WTC11 (cell line): ENCODE data around the gene CAMTA1. TPM values are rescaled to one million over a fixed set of nuclear protein-coding genes. Genes with fewer than 3 reads are reported as not detected.

Experiments
- ATAC-seq: fragments of 200-7000 bp; cut with Tn5 transposase; 2 replicates; pipeline ENCODE4 v1.10.0; 2021; ENCODE audit warnings: mild to moderate bottlenecking, moderate library complexity
- CTCF ChIA-PET: fragments of 300-600 bp; sonication (Branson Sonifier 250); formaldehyde crosslinking; loops from one replicate; lab custom pipeline; 2021; ENCODE audit warnings: antibody characterized with exemption; lab: Charles Lee
- POLR2A ChIA-PET: fragments of 350-600 bp; sonication (Branson Sonifier 250); formaldehyde crosslinking; loops from one replicate; lab custom pipeline; 2021; ENCODE audit warnings: antibody characterized with exemption; lab: Charles Lee
- DNase-seq: peaks from one replicate; pipeline ENCODE4 v3.0.0; 2021; ENCODE audit warnings: low spot score
- H3K27ac Mint-ChIP-seq: 2 replicates; pipeline ENCODE4 v1.8.0; 2021; ENCODE audit warnings: mixed read lengths
- H3K27me3 Mint-ChIP-seq: 2 replicates; pipeline ENCODE4 v1.8.0; 2021; ENCODE audit warnings: low read depth, mild to moderate bottlenecking, moderate library complexity, mixed read lengths
- H3K36me3 Mint-ChIP-seq: 2 replicates; pipeline ENCODE4 v1.8.0; 2021; ENCODE audit warnings: mixed read lengths
- H3K4me1 Mint-ChIP-seq: 2 replicates; pipeline ENCODE4 v1.8.0; 2022; ENCODE audit warnings: mixed read lengths
- H3K4me3 Mint-ChIP-seq: 2 replicates; pipeline ENCODE4 v1.8.0; 2021; ENCODE audit warnings: mild to moderate bottlenecking, moderate library complexity, mixed read lengths
- H3K9me3 Mint-ChIP-seq: 2 replicates; pipeline ENCODE4 v1.8.0; 2021; ENCODE audit warnings: mixed read lengths
- AFF4 ChIP-seq: sonication (generic); formaldehyde crosslinking; IDR thresholded peaks from 2 replicates; pipeline ENCODE4 v1.8.1; 2023; ENCODE audit warnings: mild to moderate bottlenecking, missing genetic modification reagents, borderline replicate concordance
- ARID4B ChIP-seq: sonication (generic); formaldehyde crosslinking; IDR thresholded peaks from 2 replicates; pipeline ENCODE4 v1.8.0; 2023; ENCODE audit warnings: missing genetic modification reagents, mild to moderate bottlenecking, borderline replicate concordance
- EMX1 ChIP-seq: fragments of 250-450 bp; sonication (Bioruptor Pico); IDR thresholded peaks from 2 replicates; pipeline ENCODE4 v1.8.0; 2021; ENCODE audit warnings: mild to moderate bottlenecking
- FOXJ3 ChIP-seq: sonication (generic); formaldehyde crosslinking; IDR thresholded peaks from 2 replicates; pipeline ENCODE4 v1.9.0; 2021; ENCODE audit warnings: missing genetic modification reagents, mild to moderate bottlenecking, borderline replicate concordance
- FOXP1 ChIP-seq: sonication (generic); formaldehyde crosslinking; IDR thresholded peaks from 2 replicates; pipeline ENCODE4 v1.8.0; 2022; ENCODE audit warnings: missing genetic modification reagents, mild to moderate bottlenecking, moderate library complexity, borderline replicate concordance
- IRF2 ChIP-seq: sonication (generic); formaldehyde crosslinking; IDR thresholded peaks from 2 replicates; pipeline ENCODE4 v1.8.0; 2022; ENCODE audit warnings: low read depth, missing genetic modification reagents, borderline replicate concordance
- JAZF1 ChIP-seq: fragments of 250-450 bp; sonication (Bioruptor Pico); IDR thresholded peaks from 2 replicates; pipeline ENCODE4 v1.9.0; 2021; ENCODE audit warnings: moderate library complexity, mild to moderate bottlenecking, inconsistent platforms
- MLX ChIP-seq: sonication (generic); formaldehyde crosslinking; IDR thresholded peaks from 2 replicates; pipeline ENCODE4 v1.8.1; 2023; ENCODE audit warnings: mild to moderate bottlenecking, missing genetic modification reagents, moderate library complexity
- NFATC4 ChIP-seq: fragments of 250-450 bp; sonication (Bioruptor Pico); IDR thresholded peaks from 2 replicates; pipeline ENCODE4 v1.9.0; 2021; ENCODE audit warnings: mild to moderate bottlenecking
- NR2C2 ChIP-seq: sonication (generic); formaldehyde crosslinking; IDR thresholded peaks from 2 replicates; pipeline ENCODE4 v1.8.0; 2022; ENCODE audit warnings: mild to moderate bottlenecking, missing genetic modification reagents
- OVOL2 ChIP-seq: fragments of 250-450 bp; sonication (Bioruptor Pico); IDR thresholded peaks from 2 replicates; pipeline ENCODE4 v1.9.0; 2021; ENCODE audit warnings: mild to moderate bottlenecking, borderline replicate concordance
- SMAD3 ChIP-seq: sonication (generic); formaldehyde crosslinking; IDR thresholded peaks from 2 replicates; pipeline ENCODE4 v1.8.0; 2022; ENCODE audit warnings: missing genetic modification reagents, mild to moderate bottlenecking, borderline replicate concordance
- TP53 ChIP-seq: sonication (generic); formaldehyde crosslinking; IDR thresholded peaks from 2 replicates; pipeline ENCODE4 v1.8.1; 2023; ENCODE audit warnings: mild to moderate bottlenecking, missing genetic modification reagents
- ZBTB43 ChIP-seq: sonication (generic); formaldehyde crosslinking; IDR thresholded peaks from 2 replicates; pipeline ENCODE4 v1.8.1; 2023; ENCODE audit warnings: mild to moderate bottlenecking, missing genetic modification reagents
- ZNF263 ChIP-seq: sonication (generic); formaldehyde crosslinking; IDR thresholded peaks from 2 replicates; pipeline ENCODE4 v1.8.1; 2022; ENCODE audit warnings: low read depth, mild to moderate bottlenecking, moderate library complexity, missing genetic modification reagents
- ZNF396 ChIP-seq: fragments of 250-450 bp; sonication (Bioruptor Pico); IDR thresholded peaks from 2 replicates; pipeline ENCODE4 v1.8.0; 2021; ENCODE audit warnings: mild to moderate bottlenecking, moderate library complexity, borderline replicate concordance
- ZNF425 ChIP-seq: fragments of 250-450 bp; sonication (Bioruptor Pico); conservative IDR thresholded peaks from 2 replicates; pipeline ENCODE4 v1.9.0; 2021; ENCODE audit warnings: mild to moderate bottlenecking
- ZNF512 ChIP-seq: sonication (generic); formaldehyde crosslinking; IDR thresholded peaks from 2 replicates; pipeline ENCODE4 v1.8.1; 2022; ENCODE audit warnings: missing genetic modification reagents, borderline replicate concordance
- total RNA-seq: library from RNA; stranded (reverse); gene quantifications from 3 replicates; pipeline ENCODE4 v1.2.3, GENCODE V29; 2021

CAMTA1 gene
- total RNA-seq, 1 experiment from 2014 or later, result 86.4 TPM

GRCh38 chr1:6859415-6860343, 74.4 kb downstream of the CAMTA1 start:
- H3K36me3 Mint-ChIP-seq, result peaks cover 10% of the 10 kb centered on the region
- DNase-seq (no peak), ATAC-seq (no peak)
- no peak overlapping the region; the same call in 1 of the 2 replicates for H3K4me3 Mint-ChIP-seq
- peaks cover 17% of the 10 kb centered on the region for H3K4me1 Mint-ChIP-seq
- ChIA-PET CTCF (no interaction called here), POLR2A (no interaction called here)
- H3K27ac Mint-ChIP-seq, result peak overlapping the region; percentile 11
- H3K9me3 Mint-ChIP-seq, result peaks cover 6% of the 10 kb centered on the region
- no peak for TF ChIP-seq FOXP1 (CRISPR knock-in tag)
- no peak for TF ChIP-seq ZNF263
- TF ChIP-seq ZNF512 (CRISPR knock-in tag), result no peak
- no peak for TF ChIP-seq ZNF425 (CRISPR knock-in tag)
- no peak for TF ChIP-seq IRF2 (CRISPR knock-in tag)
- no peak for TF ChIP-seq FOXJ3
- no peak for TF ChIP-seq ZBTB43 (CRISPR knock-in tag)
- TF ChIP-seq EMX1 (CRISPR knock-in tag), result no peak
- TF ChIP-seq OVOL2 (CRISPR knock-in tag), result no peak
- no peak for TF ChIP-seq NR2C2 (CRISPR knock-in tag)
- TF ChIP-seq AFF4 (CRISPR knock-in tag), result no peak
- TF ChIP-seq TP53 (CRISPR knock-in tag), result no peak
- no peak for TF ChIP-seq MLX (CRISPR knock-in tag)
- no peak for TF ChIP-seq ZNF396 (CRISPR knock-in tag)
- TF ChIP-seq NFATC4, result no peak
- TF ChIP-seq ARID4B (CRISPR knock-in tag), result no peak
- TF ChIP-seq JAZF1 (CRISPR knock-in tag), result no peak
- TF ChIP-seq SMAD3 (CRISPR knock-in tag), result no peak
- no peaks in the 10 kb centered on the region for H3K27me3 Mint-ChIP-seq
